Measurements from ENCODE around the gene PRKCG.
"Not testable (repeated sequence)": the region's sequence is repeated elsewhere in the genome, so short reads cannot be mapped to it uniquely, and the experiment has no call there.

PRKCG gene

DNA sequence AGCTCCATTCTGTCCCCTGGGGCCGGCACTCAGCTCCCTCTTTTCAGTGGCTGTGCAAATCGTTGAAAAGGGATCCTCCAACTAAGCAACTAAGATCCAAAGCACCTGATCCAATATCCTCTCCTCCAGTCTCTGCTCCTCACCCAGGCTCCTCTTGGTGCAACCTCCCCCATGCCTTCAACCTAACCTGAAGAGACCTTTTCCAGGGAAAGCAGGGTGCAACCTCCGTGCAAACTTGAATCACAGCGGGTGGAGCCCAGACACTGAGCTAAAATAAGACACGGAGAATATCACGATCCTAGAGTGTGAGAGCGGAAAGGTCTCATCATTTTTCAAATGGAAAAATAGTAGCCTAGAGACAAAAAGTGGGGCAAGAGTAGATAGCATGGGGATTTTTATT, 35.4 kb downstream of the PRKCG start:
- in situ Hi-C loops (cut with HindIII; ENCODE audit: low sequenced_read_pairs), result loop anchor here (25.0 kb wide), 1 partner anchor 120 kb away; no protein-coding TSS in a partner anchor

DNA sequence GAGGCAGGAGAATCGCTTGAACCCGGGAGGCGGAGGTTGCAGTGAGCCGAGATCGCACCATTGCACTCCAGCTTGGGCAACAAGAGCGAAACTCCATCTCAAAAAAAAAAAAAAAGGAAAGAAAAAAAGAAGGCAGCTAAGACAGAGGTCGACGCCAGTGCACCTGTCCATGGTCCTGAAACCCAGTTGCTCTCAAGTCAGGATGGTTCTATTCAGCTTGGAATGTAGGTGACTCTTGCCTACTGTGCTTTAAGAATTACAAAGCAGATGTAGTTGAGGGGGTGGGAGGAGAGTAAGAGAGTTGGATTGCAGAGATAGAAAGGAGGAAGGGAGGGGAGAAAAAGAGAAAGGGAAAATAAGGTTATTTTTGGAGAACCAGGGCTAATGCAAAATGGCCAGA, 45.7 kb downstream of the PRKCG start:
- in situ Hi-C loops (cut with HindIII; ENCODE audit: low sequenced_read_pairs), result no loop called here

DNA sequence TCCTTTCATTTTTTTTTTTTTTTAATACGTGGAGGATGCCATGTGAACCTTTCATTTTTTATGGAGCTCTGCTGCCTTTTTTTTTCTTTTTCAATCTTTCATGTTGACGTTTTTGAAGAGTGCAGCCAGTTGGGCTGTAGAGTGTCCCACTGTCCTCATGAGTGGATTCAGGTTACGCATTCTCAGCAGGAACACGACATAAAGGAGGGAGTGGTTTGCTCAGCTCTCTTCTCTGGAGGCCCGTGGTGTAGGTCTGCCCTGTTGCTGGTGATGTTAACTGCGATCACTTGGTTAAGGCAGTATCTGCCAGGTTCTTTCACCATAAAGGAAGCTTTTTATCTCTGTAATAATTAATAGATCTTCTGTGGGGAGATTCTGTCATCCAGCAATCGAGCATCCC, 54.0 kb downstream of the PRKCG start:
- in situ Hi-C loops (cut with HindIII; ENCODE audit: low sequenced_read_pairs), result no loop called here

DNA sequence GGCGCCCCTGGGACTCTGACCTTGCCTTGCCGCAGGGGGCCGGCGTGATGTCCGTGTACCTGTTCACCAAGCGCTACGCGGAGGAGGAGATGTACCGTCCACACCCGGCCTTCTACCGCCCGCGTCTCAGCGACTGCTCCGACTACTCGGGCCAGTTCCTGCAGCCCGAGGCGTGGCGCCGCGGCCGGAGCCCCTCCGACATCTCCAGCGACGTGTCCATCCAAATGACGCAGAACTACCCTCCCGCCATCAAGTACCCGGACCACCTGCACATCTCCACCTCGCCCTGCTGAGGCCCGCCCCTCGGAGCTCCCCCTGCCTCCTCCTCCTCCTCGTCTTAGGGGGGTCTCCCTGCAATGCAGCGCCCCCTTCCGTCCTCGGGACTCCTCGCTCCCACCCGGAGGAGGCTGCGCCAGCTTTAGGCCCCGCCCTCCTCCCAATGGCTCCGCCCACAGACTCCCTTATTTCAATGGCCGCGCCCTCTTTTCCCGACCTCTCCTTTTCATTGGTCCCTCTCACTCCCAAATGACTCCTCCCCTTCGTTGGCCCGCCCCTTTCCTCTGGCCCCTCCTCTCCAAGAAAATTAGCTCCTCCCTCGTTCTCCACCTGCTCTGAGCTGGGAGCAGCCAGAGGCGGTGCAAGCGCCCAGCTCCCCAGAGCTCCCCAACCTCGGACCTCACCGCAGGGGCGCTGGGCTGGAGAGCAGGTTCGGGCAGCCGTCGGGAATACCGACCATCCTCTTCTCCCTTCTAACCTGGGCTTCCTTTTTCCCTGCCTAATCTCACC, 60.2 kb downstream of the PRKCG start:
- in situ Hi-C loops (cut with HindIII; ENCODE audit: low sequenced_read_pairs), result no loop called here

DNA sequence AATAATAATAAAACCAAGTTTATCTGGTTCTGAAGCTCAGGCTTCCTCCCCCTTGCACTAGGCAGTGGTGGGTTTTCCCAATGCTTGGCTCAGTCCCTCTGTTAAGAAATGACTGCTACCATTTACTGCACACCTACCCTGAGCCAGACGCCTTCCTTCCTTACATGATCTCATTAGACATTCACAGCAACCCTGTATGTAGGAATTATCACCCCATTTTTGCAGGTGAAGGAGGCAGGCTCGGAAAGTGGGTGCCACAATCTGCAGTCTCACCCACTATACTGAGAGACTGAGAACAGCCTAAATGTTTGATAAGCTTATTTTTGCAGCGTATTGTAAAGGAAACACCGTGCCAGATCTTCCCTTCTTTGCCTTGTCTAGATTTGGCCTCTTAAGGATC, 62.4 kb downstream of the PRKCG start:
- in situ Hi-C loops (cut with HindIII; ENCODE audit: low sequenced_read_pairs), result no loop called here

DNA sequence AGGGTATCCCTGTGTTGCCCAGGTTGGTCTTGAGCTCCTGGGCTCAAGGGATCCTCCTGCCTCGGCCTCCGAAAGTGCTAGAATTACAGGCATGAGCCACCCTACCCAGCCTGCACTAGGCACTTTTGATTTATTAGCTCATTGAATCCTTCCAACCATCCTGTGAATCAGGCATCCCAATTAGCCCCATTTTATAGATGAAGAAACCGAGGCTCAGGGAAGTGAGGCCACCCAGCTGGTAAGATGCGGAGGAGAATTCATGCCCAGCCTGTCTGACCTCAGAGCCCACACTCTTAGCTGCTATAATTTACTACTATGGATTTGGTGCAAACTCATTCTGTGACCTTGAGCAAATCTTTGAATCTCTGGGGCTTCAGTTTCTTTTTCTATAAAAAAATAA, 62.9 kb downstream of the PRKCG start:
- in situ Hi-C loops (cut with HindIII; ENCODE audit: low sequenced_read_pairs), result no loop called here

DNA sequence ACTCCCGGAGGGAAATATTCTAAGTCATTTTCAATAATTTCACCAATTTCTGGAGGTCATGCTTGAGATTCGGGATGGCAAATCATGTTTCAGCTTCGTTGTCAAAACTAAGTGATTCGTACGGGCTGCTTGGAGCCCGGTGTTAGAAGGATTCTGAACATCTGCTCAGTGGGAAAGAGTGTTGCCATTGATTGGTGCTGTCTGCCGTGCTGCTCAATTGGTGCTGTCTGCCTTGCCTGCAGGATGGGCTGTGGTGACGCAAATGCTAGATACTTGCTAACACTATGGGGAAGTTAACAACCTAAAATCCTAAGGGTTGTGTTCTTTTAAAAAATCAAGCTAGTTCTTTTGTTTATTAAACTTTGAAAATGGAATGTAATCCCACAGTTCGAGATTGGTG, 63.4 kb downstream of the PRKCG start:
- in situ Hi-C loops (cut with HindIII; ENCODE audit: low sequenced_read_pairs), result no loop called here

DNA sequence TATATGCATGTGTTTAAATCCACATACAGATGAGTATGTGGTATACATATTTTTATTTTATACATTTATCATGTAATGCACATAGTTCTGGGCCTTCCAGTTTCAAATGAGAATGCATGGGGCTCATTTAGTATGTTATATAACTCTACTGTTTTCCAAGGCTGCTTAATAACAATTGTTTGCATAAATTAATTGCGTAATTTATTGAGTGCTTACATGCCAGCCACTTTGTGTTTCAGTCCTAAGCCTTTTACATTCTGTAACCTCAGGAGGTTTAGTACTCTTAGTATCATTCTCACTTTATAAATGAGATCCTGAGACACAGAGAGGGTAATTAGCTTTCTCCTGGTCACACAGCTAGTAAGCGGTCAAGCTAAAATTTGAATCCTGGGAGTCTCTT, 64.0 kb downstream of the PRKCG start:
- in situ Hi-C loops (cut with HindIII; ENCODE audit: low sequenced_read_pairs), result no loop called here

DNA sequence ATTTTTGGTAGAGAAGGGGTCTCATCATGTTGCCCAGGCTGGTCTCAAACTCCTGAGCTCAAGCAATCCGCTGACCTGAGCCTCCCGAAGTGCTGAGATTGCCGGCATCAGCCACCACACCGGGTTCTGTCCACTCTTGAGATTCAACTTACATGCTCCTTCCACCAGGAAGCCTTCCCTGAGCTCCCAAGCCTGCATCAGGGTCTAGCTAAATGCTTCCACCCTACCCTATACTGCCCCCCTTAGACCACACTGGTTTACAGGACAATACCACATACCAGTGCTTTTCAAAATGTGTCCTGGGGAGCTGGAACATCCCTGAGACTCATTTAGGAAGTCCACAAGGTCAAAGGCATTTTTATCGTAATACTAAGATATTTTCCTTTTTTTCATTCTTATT, 65.6 kb downstream of the PRKCG start:
- in situ Hi-C loops (cut with HindIII; ENCODE audit: low sequenced_read_pairs), result no loop called here

DNA sequence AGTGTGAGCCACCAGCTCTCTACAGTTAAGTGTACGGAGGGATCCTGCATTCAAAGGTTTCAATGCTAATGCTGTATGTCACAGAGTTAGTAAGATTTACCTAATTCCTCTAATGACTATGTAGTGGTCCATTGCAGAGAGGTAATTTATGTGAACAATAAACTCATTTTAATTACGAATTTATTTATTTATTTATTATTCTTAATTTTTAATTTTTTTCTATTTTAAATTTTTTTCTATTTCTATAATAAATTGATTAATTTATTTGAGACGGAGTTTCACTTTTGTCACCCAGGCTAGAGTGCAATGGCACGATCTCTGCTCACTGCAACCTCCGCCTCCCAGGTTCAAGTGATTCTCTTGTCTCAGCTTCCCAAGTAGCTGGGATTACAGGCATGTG, 66.6 kb downstream of the PRKCG start:
- in situ Hi-C loops (cut with HindIII; ENCODE audit: low sequenced_read_pairs), result not testable (repeated sequence)

DNA sequence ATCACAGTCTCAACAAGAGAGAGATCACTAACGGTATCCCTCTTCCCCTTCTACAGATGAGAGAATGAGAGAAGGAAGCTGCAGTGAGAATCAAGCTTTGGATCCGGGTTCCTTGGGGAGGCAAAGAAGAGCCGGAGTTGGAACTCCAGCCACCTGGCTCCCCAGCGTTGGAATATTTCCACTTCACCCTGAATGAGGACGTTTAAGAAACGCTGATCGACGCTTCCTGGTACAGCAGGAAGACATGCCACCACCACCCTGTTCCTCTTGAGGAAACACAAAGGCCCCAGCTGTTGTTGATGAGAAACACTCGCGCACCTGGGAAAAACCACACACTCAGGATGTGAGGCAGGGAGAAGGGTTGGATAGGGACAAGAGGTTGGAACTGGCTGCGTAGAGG, 69.4 kb downstream of the PRKCG start:
- in situ Hi-C loops (cut with HindIII; ENCODE audit: low sequenced_read_pairs), result loop anchor here (10.0 kb wide), 2 partner anchors 47 to 137 kb away; partner anchors contain the start of gene CACNG7

DNA sequence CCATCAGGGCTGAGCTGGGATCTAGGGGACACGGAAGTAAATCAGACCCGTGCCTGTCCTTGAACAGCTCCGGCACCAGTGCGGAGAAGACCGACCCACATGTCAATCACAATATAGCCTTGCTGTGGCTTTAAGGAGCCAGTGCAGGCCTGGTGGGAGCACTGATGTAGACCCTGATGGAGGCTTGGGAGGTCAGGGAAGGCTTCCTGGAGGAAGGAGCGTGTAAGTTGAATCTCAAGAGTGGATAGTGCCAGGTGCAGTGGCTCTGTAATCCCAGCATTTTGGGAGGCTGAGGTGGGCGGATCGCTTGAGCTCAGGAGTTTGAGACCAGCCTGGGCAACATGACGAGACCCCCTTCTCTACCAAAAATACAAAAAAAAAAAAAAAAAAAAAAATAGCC, 70.0 kb downstream of the PRKCG start:
- in situ Hi-C loops (cut with HindIII; ENCODE audit: low sequenced_read_pairs), result loop anchor here (10.0 kb wide), 2 partner anchors 47 to 137 kb away; partner anchors contain the start of gene CACNG7

DNA sequence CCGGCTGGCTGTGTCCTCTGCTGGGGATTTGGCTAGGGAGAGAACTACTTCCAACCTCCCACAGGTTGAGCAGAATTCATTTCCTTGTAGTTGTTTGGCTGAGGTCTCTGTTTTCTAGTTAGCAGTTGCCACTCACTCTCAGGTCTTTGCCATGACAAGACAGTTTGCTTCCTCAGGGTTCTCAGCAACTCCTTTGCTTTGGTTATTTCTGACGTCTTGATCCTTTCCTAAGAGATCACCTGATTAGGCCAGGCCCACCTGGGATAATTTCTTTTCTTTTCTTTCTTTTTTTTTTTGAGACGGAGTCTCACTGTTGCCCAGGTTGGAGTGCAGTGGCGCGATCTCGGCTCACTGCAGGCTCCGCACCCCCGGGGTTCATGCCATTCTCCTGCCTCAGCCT, 71.4 kb downstream of the PRKCG start:
- in situ Hi-C loops (cut with HindIII; ENCODE audit: low sequenced_read_pairs), result loop anchor here (10.0 kb wide), 2 partner anchors 49 to 139 kb away; partner anchors contain the start of gene CACNG7

All from endothelial cell of hepatic sinusoid (primary cell).